Measurements from ENCODE around the gene ELFN2. TPM values are rescaled to one million over a fixed set of nuclear protein-coding genes. Genes with fewer than 3 reads are reported as not detected.

The ELFN2 gene
- total RNA-seq, 3 donors from 2014 or later, result not detected

- Histone ChIP-seq H3K4me3 (peak overlapping the region; percentile 32 to 74 (median 54)), H3K27ac (no peak overlapping the region), H3K9me3 (peaks cover 0 to 4% of the 10 kb centered on the region in 2 donors), H3K27me3 (peaks cover 7 to 75% of the 10 kb centered on the region in 2 donors), H3K4me1 (peaks cover 3 to 4% of the 10 kb centered on the region in 2 donors), H3K36me3 (no peaks in the 10 kb centered on the region)
- no peak for DNase-seq (ENCODE audit: low spot score in 2 of 2)
- intact Hi-C loops (cut with DNase I; ENCODE audit: low total_unique reads), result no loop called here
- TF ChIP-seq CTCF (IDR thresholded peaks at IDR 0.05) (no peak), POLR2AphosphoS5 (IDR thresholded peaks at IDR 0.05) (no peak), POLR2A (IDR thresholded peaks at IDR 0.05) (no peak)
Observed at GRCh38 chr22:37427711-37428635, 694 bp upstream of the ELFN2 start.

GRCh38 chr22:37426706-37427134 is 559 bp downstream of the ELFN2 start:
- Histone ChIP-seq H3K9me3 (no peaks in the 10 kb centered on the region), H3K27me3 (peaks cover 7 to 79% of the 10 kb centered on the region in 2 donors), H3K27ac (no peak overlapping the region), H3K4me1 (peaks cover 3 to 4% of the 10 kb centered on the region in 2 donors), H3K4me3 (peak overlapping the region in 2 of 3 donors; percentile 54 to 74), H3K36me3 (no peaks in the 10 kb centered on the region)
- no peak for DNase-seq (ENCODE audit: low spot score in 2 of 2)
- TF ChIP-seq POLR2A (IDR thresholded peaks at IDR 0.05) (no peak), CTCF (IDR thresholded peaks at IDR 0.05) (no peak), POLR2AphosphoS5 (IDR thresholded peaks at IDR 0.05) (no peak)
- intact Hi-C loops (cut with DNase I; ENCODE audit: low total_unique reads), result no loop called here

GRCh38 chr22:37425800-37426705 is 1.2 kb downstream of the ELFN2 start:
- H3K4me1 ChIP-seq, result peaks cover 3 to 4% of the 10 kb centered on the region in 2 donors
- no peaks in the 10 kb centered on the region for H3K9me3 ChIP-seq
- H3K4me3 ChIP-seq, result peak overlapping the region in 1 of 3 donors; percentile 74
- intact Hi-C loops (cut with DNase I; ENCODE audit: low total_unique reads), result no loop called here
- H3K27me3 ChIP-seq, result peaks cover 7 to 86% of the 10 kb centered on the region in 2 donors
- no peak for DNase-seq (ENCODE audit: low spot score in 2 of 2)
- H3K36me3 ChIP-seq, result no peaks in the 10 kb centered on the region
- no peak overlapping the region for H3K27ac ChIP-seq
- TF ChIP-seq POLR2AphosphoS5 (IDR thresholded peaks at IDR 0.05), result no peak
- no peak for TF ChIP-seq POLR2A (IDR thresholded peaks at IDR 0.05)
- no peak for TF ChIP-seq CTCF (IDR thresholded peaks at IDR 0.05)

- intact Hi-C loops (cut with DNase I; ENCODE audit: low total_unique reads), result no loop called here
- no peaks in the 10 kb centered on the region for H3K36me3 ChIP-seq
- no peak for DNase-seq (ENCODE audit: low spot score in 2 of 2)
- no peak overlapping the region for H3K27ac ChIP-seq
- no peaks in the 10 kb centered on the region for H3K9me3 ChIP-seq
- H3K4me1 ChIP-seq, result peaks cover 4% of the 10 kb centered on the region in 2 donors
- TF ChIP-seq POLR2AphosphoS5 (IDR thresholded peaks at IDR 0.05) (no peak), CTCF (IDR thresholded peaks at IDR 0.05) (no peak), POLR2A (IDR thresholded peaks at IDR 0.05) (no peak)
- no peak overlapping the region for H3K4me3 ChIP-seq
- peaks cover 7 to 89% of the 10 kb centered on the region in 2 donors for H3K27me3 ChIP-seq
Observed at GRCh38 chr22:37425369-37425768, 1.9 kb downstream of the ELFN2 start.

Data from breast epithelium (tissue), 4 donors.